Body of pancreas (tissue), 4 donors: ENCODE data around the gene IL6R. TPM values are rescaled to one million over a fixed set of nuclear protein-coding genes. Genes with fewer than 3 reads are reported as not detected.
A peak's percentile ranks its signal among the peaks of the same experiment; 100 is the strongest.

Experiments used
- ATAC-seq: fragments of 150-250 bp; one replicate; pipeline ENCODE4 v1.9.1; 2016
- DNase-seq, 4 donors: peaks; one replicate each; pipeline ENCODE4 v3.0.0-alpha.2; 2019
- H3K27ac ChIP-seq, 4 donors: fragments of 200-600 bp; sonication (generic); 1 replicate in 3 of 4; 2 replicates in 1 of 4; pipeline versions ENCODE4 v1.5.1 to v1.6.1; 2016 to 2019; ENCODE audit warnings: mild to moderate bottlenecking in 1 of 4, mixed read lengths in 1 of 4, moderate library complexity in 1 of 4
- H3K27me3 ChIP-seq, 2 donors: fragments of 200-600 bp; sonication (generic); one replicate each; pipeline ENCODE4 v1.6.0; 2016; ENCODE audit warnings: mild to moderate bottlenecking in 1 of 2
- H3K36me3 ChIP-seq, 2 donors: fragments of 200-600 bp; sonication (generic); replicated peaks in 1 of 2; 2 replicates each; pipeline ENCODE4 v1.5.1; 2016; ENCODE audit warnings: low read depth in 2 of 2; ENCODE audit not compliant: insufficient read depth in 1 of 2
- H3K4me1 ChIP-seq: fragments of 200-600 bp; sonication (generic); one replicate; pipeline ENCODE4 v1.6.0; 2016
- H3K4me3 ChIP-seq, 2 donors: fragments of 200-600 bp; sonication (generic); 1 replicate in 1 of 2; 2 replicates in 1 of 2; pipeline ENCODE4 v1.5.1; 2016 to 2019
- H3K9me3 ChIP-seq, 3 donors: fragments of 200-600 bp; sonication (generic); 1 replicate in 2 of 3; 2 replicates in 1 of 3; pipeline ENCODE4 v1.5.1; 2016
- POLR2A ChIP-seq, 3 donors: fragments of 450-650 bp; IDR thresholded peaks; one replicate each; pipeline ENCODE4 v1.6.1; 2016; ENCODE audit warnings: antibody characterized with exemption in 3 of 3, mild to moderate bottlenecking in 2 of 3
- WGBS, 2 donors: methylation state at CpG; one replicate each; pipeline ENCODE4 v1.1.5; 2017; 5-methylcytosine and 5-hydroxymethylcytosine counted together
- intact Hi-C: fragments of 100-400 bp; cut with DNase I; formaldehyde crosslinking; loops from one replicate; pipeline ENCODE4 v1.15.1; 2023
- total RNA-seq, 2 donors: library from RNA; depleted of rRNA; stranded (reverse); fragments of >200 nt; gene quantifications; one replicate each; pipeline ENCODE4 v1.1.0, GENCODE V29; 2016
- TF ChIP-seq, protein P1 (sequence below), 7 experiments: fragments of 450-650 bp in 4 of 7; fragments of 200-600 bp in 3 of 7; sonication (generic) in 3 of 7; IDR thresholded peaks; one replicate each; pipeline ENCODE4 v1.5.1; 2016 to 2019; ENCODE audit warnings: antibody characterized with exemption in 7 of 7

The IL6R gene
- total RNA-seq, 2 donors from 2014 or later = 5.9 to 13.5 TPM

DNA sequence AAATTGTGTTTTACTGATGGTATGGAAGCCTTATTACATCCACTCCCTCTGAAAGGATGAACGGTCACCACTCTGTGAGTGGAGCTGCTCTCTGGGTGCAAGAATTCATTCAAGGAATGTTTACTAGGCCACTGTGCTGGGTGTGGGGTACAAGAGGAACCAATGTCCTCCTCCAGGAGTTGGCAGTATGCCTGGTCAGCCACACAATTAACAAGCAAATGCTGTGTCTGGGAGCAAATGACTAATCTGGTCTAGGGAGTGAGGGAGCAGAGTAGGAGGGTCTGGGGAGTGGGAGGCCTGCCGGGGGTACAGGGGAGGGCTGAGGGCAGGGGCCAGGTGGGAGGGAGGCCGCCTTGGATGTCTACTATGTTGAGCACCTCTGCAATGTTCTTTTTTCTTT is 69.7 kb downstream of the IL6R start:
- no peak for TF ChIP-seq POLR2A (IDR thresholded peaks at IDR 0.05)
- TF ChIP-seq, protein P1, sequence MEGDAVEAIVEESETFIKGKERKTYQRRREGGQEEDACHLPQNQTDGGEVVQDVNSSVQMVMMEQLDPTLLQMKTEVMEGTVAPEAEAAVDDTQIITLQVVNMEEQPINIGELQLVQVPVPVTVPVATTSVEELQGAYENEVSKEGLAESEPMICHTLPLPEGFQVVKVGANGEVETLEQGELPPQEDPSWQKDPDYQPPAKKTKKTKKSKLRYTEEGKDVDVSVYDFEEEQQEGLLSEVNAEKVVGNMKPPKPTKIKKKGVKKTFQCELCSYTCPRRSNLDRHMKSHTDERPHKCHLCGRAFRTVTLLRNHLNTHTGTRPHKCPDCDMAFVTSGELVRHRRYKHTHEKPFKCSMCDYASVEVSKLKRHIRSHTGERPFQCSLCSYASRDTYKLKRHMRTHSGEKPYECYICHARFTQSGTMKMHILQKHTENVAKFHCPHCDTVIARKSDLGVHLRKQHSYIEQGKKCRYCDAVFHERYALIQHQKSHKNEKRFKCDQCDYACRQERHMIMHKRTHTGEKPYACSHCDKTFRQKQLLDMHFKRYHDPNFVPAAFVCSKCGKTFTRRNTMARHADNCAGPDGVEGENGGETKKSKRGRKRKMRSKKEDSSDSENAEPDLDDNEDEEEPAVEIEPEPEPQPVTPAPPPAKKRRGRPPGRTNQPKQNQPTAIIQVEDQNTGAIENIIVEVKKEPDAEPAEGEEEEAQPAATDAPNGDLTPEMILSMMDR (IDR thresholded peaks at IDR 0.05) = no peak
- intact Hi-C loops = loop anchor here (10.0 kb wide), 1 partner anchor 70 kb away; no protein-coding TSS in a partner anchor

DNA sequence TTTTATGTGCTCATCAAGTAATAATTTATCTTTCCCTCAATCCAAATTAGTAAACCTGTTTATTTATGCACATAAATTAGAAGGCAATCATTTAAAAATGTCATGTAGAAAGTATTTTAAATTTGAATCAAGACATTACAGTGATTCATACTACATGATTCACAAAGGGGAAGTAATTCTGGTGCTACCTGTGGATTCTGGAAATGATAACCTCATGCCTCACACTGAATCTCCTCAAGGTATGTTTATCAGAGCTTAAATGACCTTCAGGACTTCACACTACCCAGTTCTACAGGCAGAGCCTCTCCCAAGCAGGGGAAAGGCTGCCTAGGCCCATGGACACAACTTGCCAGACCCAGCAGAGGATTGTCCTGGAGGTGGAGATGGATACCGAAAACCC is 71.6 kb downstream of the IL6R start:
- peaks cover 3% of the 10 kb centered on the region for H3K4me1 ChIP-seq
- 89 to 100% methylated on average over 1 of the region's 1 CpG for WGBS, 2 donors
- no peak overlapping the region for H3K4me3 ChIP-seq
- intact Hi-C loops = loop anchor here (10.0 kb wide), 1 partner anchor 68 kb away; no protein-coding TSS in a partner anchor
- DNase-seq (no peak), ATAC-seq (no peak)
- H3K36me3 ChIP-seq = no peaks in the 10 kb centered on the region
- no peaks in the 10 kb centered on the region for H3K27me3 ChIP-seq
- TF ChIP-seq, protein P1 (IDR thresholded peaks at IDR 0.05) = no peak
- no peak for TF ChIP-seq POLR2A (IDR thresholded peaks at IDR 0.05)
- no peak overlapping the region for H3K27ac ChIP-seq
- no peaks in the 10 kb centered on the region for H3K9me3 ChIP-seq

More for the DNA sequence above, 69.7 kb downstream of the IL6R start:
- no peak overlapping the region for H3K27ac ChIP-seq
- no peak overlapping the region for H3K4me3 ChIP-seq
- H3K36me3 ChIP-seq = no peaks in the 10 kb centered on the region
- DNase-seq = peak in 3 of 4 donors; percentile 29 to 67 (median 53)
- ATAC-seq = no peak
- no peaks in the 10 kb centered on the region for H3K9me3 ChIP-seq
- H3K27me3 ChIP-seq = no peaks in the 10 kb centered on the region
- WGBS, 2 donors = 58 to 63% methylated on average over 3 of the region's 3 CpGs
- H3K4me1 ChIP-seq = peaks cover 3% of the 10 kb centered on the region

DNA sequence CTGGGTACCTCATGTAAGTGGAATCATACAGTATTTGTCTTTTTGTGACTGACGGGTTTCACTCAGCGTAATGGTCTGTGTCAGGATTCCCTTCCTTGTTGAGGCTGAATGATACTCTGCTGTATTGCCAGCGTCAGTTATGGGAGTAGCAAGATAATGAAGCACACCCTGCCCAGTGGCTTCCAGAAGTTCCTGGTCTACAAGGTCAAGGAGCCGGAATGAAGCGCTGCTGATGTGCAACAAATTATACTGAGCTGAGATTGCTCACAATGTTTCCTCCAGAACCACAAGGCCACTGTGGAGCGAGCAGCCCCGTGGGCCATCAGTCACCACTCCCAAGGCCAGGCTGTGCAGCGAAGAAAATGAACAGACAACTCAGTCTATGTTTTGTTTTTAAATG is 72.9 kb downstream of the IL6R start:
- DNase-seq (no peak), ATAC-seq (no peak)
- Histone ChIP-seq H3K27ac (no peak overlapping the region), H3K4me3 (no peak overlapping the region), H3K27me3 (no peaks in the 10 kb centered on the region), H3K9me3 (no peaks in the 10 kb centered on the region), H3K36me3 (no peaks in the 10 kb centered on the region), H3K4me1 (peaks cover 3% of the 10 kb centered on the region)
- intact Hi-C loops = loop anchor here (10.0 kb wide), 1 partner anchor 67 kb away; no protein-coding TSS in a partner anchor
- 56 to 62% methylated on average over 7 to 8 of the region's 8 CpGs for WGBS, 2 donors
- TF ChIP-seq POLR2A (IDR thresholded peaks at IDR 0.05) = no peak
- TF ChIP-seq, protein P1 (IDR thresholded peaks at IDR 0.05) = no peak

DNA sequence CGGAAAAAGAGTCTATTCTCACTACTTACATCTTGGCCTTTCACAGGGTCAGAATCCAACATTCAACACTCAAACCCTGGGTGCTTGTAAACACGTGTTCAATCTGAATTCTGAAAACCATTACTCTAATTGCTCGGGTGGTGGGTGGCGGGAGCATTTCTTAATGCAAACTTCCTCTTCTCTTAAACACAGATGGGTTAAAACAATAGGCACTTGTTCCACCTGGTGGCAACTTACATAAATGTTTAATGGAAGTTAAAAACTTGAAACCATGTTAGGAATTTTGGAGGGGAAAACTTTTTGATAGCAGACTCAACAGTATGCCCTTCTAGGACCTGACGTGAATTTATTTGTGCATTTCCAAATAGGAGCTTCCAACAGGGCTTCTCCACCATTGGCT is 73.5 kb downstream of the IL6R start:
- Histone ChIP-seq H3K27ac (no peak overlapping the region), H3K27me3 (no peaks in the 10 kb centered on the region), H3K9me3 (no peaks in the 10 kb centered on the region), H3K4me3 (no peak overlapping the region), H3K36me3 (no peaks in the 10 kb centered on the region), H3K4me1 (peaks cover 3% of the 10 kb centered on the region)
- DNase-seq (no peak), ATAC-seq (no peak)
- 36 to 39% methylated on average over 5 of the region's 5 CpGs for WGBS, 2 donors
- TF ChIP-seq, protein P1 (IDR thresholded peaks at IDR 0.05) = peak in 4 of 7 experiments; percentile 6 to 28 (median 14)
- no peak for TF ChIP-seq POLR2A (IDR thresholded peaks at IDR 0.05)
- intact Hi-C loops = loop anchor here (10.0 kb wide), 1 partner anchor 66 kb away; no protein-coding TSS in a partner anchor
